Mesothelial cell of epicardium (in vitro differentiated cells): Measurements from ENCODE around the gene RNF8. TPM values are rescaled to one million over a fixed set of nuclear protein-coding genes. Genes with fewer than 3 reads are reported as not detected.

ENCODE experiments used
- DNase-seq, 2 experiments: peaks; one replicate each; pipeline ENCODE4 v3.0.0; 2021; ENCODE audit warnings: low spot score in 2 of 2; ENCODE audit not compliant: unreplicated experiment in 2 of 2
- H3K27ac Mint-ChIP-seq: 2 replicates; pipeline ENCODE4 v1.8.0; 2021; ENCODE audit warnings: mixed read lengths
- H3K27me3 Mint-ChIP-seq: 2 replicates; pipeline ENCODE4 v1.8.0; 2021; ENCODE audit warnings: low read depth, mixed read lengths
- H3K36me3 Mint-ChIP-seq: 2 replicates; pipeline ENCODE4 v1.8.0; 2021; ENCODE audit warnings: mixed read lengths
- H3K4me1 Mint-ChIP-seq: 2 replicates; pipeline ENCODE4 v1.8.0; 2021; ENCODE audit warnings: mixed read lengths
- H3K4me3 Mint-ChIP-seq: 2 replicates; pipeline ENCODE4 v1.8.0; 2021; ENCODE audit warnings: mild to moderate bottlenecking, moderate library complexity, mixed read lengths
- H3K9me3 Mint-ChIP-seq: 2 replicates; pipeline ENCODE4 v1.8.0; 2021; ENCODE audit warnings: mixed read lengths
- CTCF ChIP-seq: fragments of 200-600 bp; sonication (generic); IDR thresholded peaks from one replicate; pipeline ENCODE4 v1.5.0; 2021; ENCODE audit warnings: antibody characterized with exemption; ENCODE audit not compliant: unreplicated experiment
- total RNA-seq: library from RNA; stranded (reverse); gene quantifications from 3 replicates; pipeline ENCODE4 v1.2.1, GENCODE V29; 2021

Gene RNF8
- total RNA-seq, 1 donor from 2014 or later = 22.6 TPM

- Mint-ChIP-seq H3K4me1 (peaks cover 7% of the 10 kb centered on the region), H3K36me3 (peaks cover 21% of the 10 kb centered on the region), H3K27me3 (no peaks in the 10 kb centered on the region), H3K4me3 (no peak overlapping the region), H3K9me3 (no peaks in the 10 kb centered on the region), H3K27ac (no peak overlapping the region)
- DNase-seq = no peak
- no peak for TF ChIP-seq CTCF
Observed at GRCh38 chr6:37375376-37375775, 21.6 kb downstream of the RNF8 start.

GRCh38 chr6:37376078-37376743, 22.4 kb downstream of the RNF8 start:
- TF ChIP-seq CTCF = no peak
- no peak overlapping the region for H3K27ac Mint-ChIP-seq
- H3K27me3 Mint-ChIP-seq = no peaks in the 10 kb centered on the region
- DNase-seq = no peak
- H3K4me3 Mint-ChIP-seq = no peak overlapping the region
- H3K9me3 Mint-ChIP-seq = no peaks in the 10 kb centered on the region
- peaks cover 7% of the 10 kb centered on the region for H3K4me1 Mint-ChIP-seq
- peaks cover 25% of the 10 kb centered on the region for H3K36me3 Mint-ChIP-seq

DNA sequence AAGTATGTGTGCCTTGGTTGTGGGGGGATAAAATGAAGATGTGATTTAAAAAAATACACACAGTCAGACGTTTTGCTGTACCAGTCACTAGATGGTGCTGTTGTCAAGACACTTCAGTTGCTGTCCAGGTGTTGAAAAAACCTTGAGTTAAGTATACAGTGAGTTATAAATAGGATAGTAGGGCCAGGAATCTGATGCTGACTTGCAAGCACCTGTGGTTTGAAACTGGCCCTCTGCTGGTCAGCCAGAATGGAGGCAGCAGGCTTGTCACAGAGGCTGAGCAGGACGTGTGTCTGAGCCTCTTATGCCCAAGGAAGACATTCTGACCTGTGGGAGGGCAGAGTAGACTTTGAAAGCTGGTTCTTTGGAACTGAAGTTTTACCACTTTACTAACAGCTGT, 27.8 kb downstream of the RNF8 start:
- no peak overlapping the region for H3K27ac Mint-ChIP-seq
- H3K9me3 Mint-ChIP-seq = no peaks in the 10 kb centered on the region
- no peaks in the 10 kb centered on the region for H3K4me1 Mint-ChIP-seq

DNA sequence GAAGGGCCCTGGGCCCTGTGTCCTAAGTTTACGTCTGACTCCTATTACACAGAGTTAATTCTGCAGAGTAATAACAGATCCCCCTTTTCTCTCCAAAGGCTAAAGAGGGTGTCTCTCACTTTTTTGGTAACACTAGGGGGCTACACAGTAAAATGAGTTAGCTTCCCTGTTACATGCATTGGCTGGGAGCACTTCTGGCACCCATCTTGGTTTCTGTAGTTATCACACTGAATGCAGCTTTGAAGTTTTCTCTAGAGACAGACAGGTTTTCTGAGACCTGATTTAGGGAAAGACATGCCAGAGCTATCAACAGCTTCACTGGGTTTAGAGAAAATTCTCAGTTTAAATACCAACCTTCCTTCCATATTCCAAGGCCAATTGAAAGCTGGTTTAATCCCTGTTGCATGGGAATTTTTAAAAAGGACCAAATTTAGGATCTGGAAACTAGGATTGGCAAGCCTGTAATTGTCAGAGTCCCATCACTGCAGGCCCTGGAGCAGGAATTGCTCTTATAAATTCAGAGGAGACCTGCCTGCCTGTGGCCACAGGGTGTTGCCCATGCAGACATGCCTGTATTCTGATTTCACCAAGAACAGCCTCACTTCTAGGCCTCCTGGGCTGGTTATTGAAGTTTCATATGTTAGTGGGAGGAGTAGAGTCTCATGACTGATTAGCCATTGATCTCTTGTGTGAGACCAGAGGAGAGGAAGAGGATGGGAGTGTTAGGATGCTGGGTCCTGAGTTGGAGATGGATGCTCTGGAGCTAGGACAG, 29.4 kb downstream of the RNF8 start:
- no peak overlapping the region for H3K4me3 Mint-ChIP-seq
- no peak for TF ChIP-seq CTCF
- no peaks in the 10 kb centered on the region for H3K9me3 Mint-ChIP-seq
- no peaks in the 10 kb centered on the region for H3K4me1 Mint-ChIP-seq
- DNase-seq = no peak
- H3K36me3 Mint-ChIP-seq = peaks cover 28% of the 10 kb centered on the region
- no peak overlapping the region for H3K27ac Mint-ChIP-seq
- no peaks in the 10 kb centered on the region for H3K27me3 Mint-ChIP-seq

More for the DNA sequence above, 27.8 kb downstream of the RNF8 start:
- Mint-ChIP-seq H3K36me3 (peaks cover 32% of the 10 kb centered on the region), H3K27me3 (no peaks in the 10 kb centered on the region), H3K4me3 (no peak overlapping the region)
- TF ChIP-seq CTCF = peak; percentile 15
- DNase-seq = no peak

GRCh38 chr6:37388578-37388977, 34.8 kb downstream of the RNF8 start:
- no peak for TF ChIP-seq CTCF
- Mint-ChIP-seq H3K4me3 (no peak overlapping the region), H3K9me3 (no peaks in the 10 kb centered on the region), H3K36me3 (peaks cover 9% of the 10 kb centered on the region), H3K27ac (no peak overlapping the region), H3K27me3 (no peaks in the 10 kb centered on the region), H3K4me1 (no peaks in the 10 kb centered on the region)
- no peak for DNase-seq
